Neural progenitor cell (in vitro differentiated cells): ENCODE measurements around the gene FAM20A. TPM values are rescaled to one million over a fixed set of nuclear protein-coding genes. Genes with fewer than 3 reads are reported as not detected.

Source experiments
- DNase-seq: peaks from one replicate; pipeline ENCODE4 v3.0.0-alpha.2; 2016; ENCODE audit warnings: low spot score
- H2AFZ ChIP-seq: fragments of 200-600 bp; sonication (generic); replicated peaks from 2 replicates; pipeline ENCODE4 v1.6.1; 2016; ENCODE audit warnings: antibody characterized with exemption
- H3F3A ChIP-seq: fragments of 200-600 bp; sonication (generic); 2 replicates; pipeline ENCODE4 v1.6.1; 2016; ENCODE audit warnings: antibody characterized with exemption, low read depth
- H3K27ac ChIP-seq: fragments of 200-600 bp; sonication (generic); 2 replicates; pipeline ENCODE4 v1.5.1; 2016; ENCODE audit warnings: mild to moderate bottlenecking
- H3K27me3 ChIP-seq: fragments of 200-600 bp; sonication (generic); 2 replicates; pipeline ENCODE4 v1.6.1; 2016; ENCODE audit warnings: mild to moderate bottlenecking, moderate library complexity
- H3K36me3 ChIP-seq: fragments of 200-600 bp; sonication (generic); 2 replicates; pipeline ENCODE4 v1.5.1; 2016
- H3K4me1 ChIP-seq: fragments of 200-600 bp; sonication (generic); 2 replicates; pipeline ENCODE4 v1.6.1; 2016; ENCODE audit warnings: mixed run types
- H3K4me2 ChIP-seq: fragments of 200-600 bp; sonication (generic); 2 replicates; pipeline ENCODE4 v1.6.1; 2016
- H3K4me3 ChIP-seq: fragments of 200-600 bp; sonication (generic); 2 replicates; pipeline ENCODE4 v1.5.1; 2016
- H3K79me2 ChIP-seq: fragments of 200-600 bp; sonication (generic); 2 replicates; pipeline ENCODE4 v1.6.1; 2016; ENCODE audit warnings: low read depth
- H3K9ac ChIP-seq: fragments of 200-600 bp; sonication (generic); 2 replicates; pipeline ENCODE4 v1.6.1; 2016
- H3K9me3 ChIP-seq: fragments of 200-600 bp; sonication (generic); 2 replicates; pipeline ENCODE4 v1.5.1; 2016; ENCODE audit warnings: low read depth
- H4K20me1 ChIP-seq: fragments of 200-600 bp; sonication (generic); 2 replicates; pipeline ENCODE4 v1.6.1; 2016; ENCODE audit warnings: low read depth
- H3K27ac Mint-ChIP-seq: 3 replicates; pipeline ENCODE4 v1.8.0; 2021; ENCODE audit warnings: mixed read lengths
- H3K27me3 Mint-ChIP-seq: 2 replicates; pipeline ENCODE4 v1.8.0; 2022; ENCODE audit warnings: low read depth, mild to moderate bottlenecking, inconsistent platforms, moderate library complexity, mixed read lengths; ENCODE audit not compliant: insufficient read depth
- H3K36me3 Mint-ChIP-seq: 3 replicates; pipeline ENCODE4 v1.8.0; 2021; ENCODE audit warnings: mixed read lengths
- H3K4me1 Mint-ChIP-seq: 3 replicates; pipeline ENCODE4 v1.8.0; 2021; ENCODE audit warnings: mixed read lengths
- H3K4me3 Mint-ChIP-seq: 3 replicates; pipeline ENCODE4 v1.8.0; 2021; ENCODE audit warnings: mild to moderate bottlenecking, moderate library complexity, mixed read lengths
- H3K9me3 Mint-ChIP-seq: 3 replicates; pipeline ENCODE4 v1.8.0; 2020; ENCODE audit warnings: mixed read lengths
- CTCF ChIP-seq: fragments of 200-600 bp; sonication (generic); IDR thresholded peaks from 2 replicates; pipeline ENCODE4 v1.5.1; 2017; ENCODE audit warnings: antibody characterized with exemption, mild to moderate bottlenecking
- EZH2 ChIP-seq: fragments of 200-600 bp; sonication (generic); IDR thresholded peaks from 2 replicates; pipeline ENCODE4 v1.6.1; 2017; ENCODE audit warnings: antibody characterized with exemption, mild to moderate bottlenecking, moderate library complexity
- EZH2phosphoT487 ChIP-seq: fragments of 200-600 bp; sonication (generic); IDR thresholded peaks from 2 replicates; pipeline ENCODE4 v1.6.1; 2017; ENCODE audit warnings: antibody characterized with exemption
- total RNA-seq: library from RNA; depleted of rRNA; stranded (reverse); fragments of >200 nt; gene quantifications from 2 replicates; pipeline ENCODE4 v1.2.3, GENCODE V29; 2015; ENCODE audit warnings: low replicate concordance

Gene FAM20A
- total RNA-seq, 1 donor from 2014 or later: 0.41 TPM

- H3K4me1 ChIP-seq: no peaks in the 10 kb centered on the region
- H3K4me2 ChIP-seq: no peak overlapping the region
- TF ChIP-seq CTCF (no peak), EZH2 (no peak), EZH2phosphoT487 (no peak)
- no peaks in the 10 kb centered on the region for H3K27me3 ChIP-seq
- Mint-ChIP-seq H3K9me3 (no peaks in the 10 kb centered on the region), H3K4me1 (no peaks in the 10 kb centered on the region), H3K27ac (no peak overlapping the region), H3K36me3 (no peaks in the 10 kb centered on the region), H3K27me3 (peaks cover 4% of the 10 kb centered on the region), H3K4me3 (no peak overlapping the region)
- no peaks in the 10 kb centered on the region for H3K9me3 ChIP-seq
- H3K4me3 ChIP-seq: no peak overlapping the region
- no peak overlapping the region for H3K27ac ChIP-seq
- no peak overlapping the region for H2AFZ ChIP-seq
- H4K20me1 ChIP-seq: no peaks in the 10 kb centered on the region
- no peaks in the 10 kb centered on the region for H3K79me2 ChIP-seq
- no peak for DNase-seq
- H3K9ac ChIP-seq: no peak overlapping the region
- H3K36me3 ChIP-seq: no peaks in the 10 kb centered on the region
- no peaks in the 10 kb centered on the region for H3F3A ChIP-seq
These were observed 34.1 kb downstream of the FAM20A start for GRCh38 chr17:68567035-68567434.

GRCh38 chr17:68566442-68566738, 34.8 kb downstream of the FAM20A start:
- peaks cover 4% of the 10 kb centered on the region for H3K27me3 Mint-ChIP-seq
- Histone ChIP-seq H3F3A (no peaks in the 10 kb centered on the region), H4K20me1 (no peaks in the 10 kb centered on the region), H2AFZ (no peak overlapping the region), H3K27ac (no peak overlapping the region), H3K79me2 (no peaks in the 10 kb centered on the region), H3K9ac (no peak overlapping the region), H3K27me3 (no peaks in the 10 kb centered on the region), H3K4me3 (no peak overlapping the region), H3K9me3 (no peaks in the 10 kb centered on the region), H3K4me1 (no peaks in the 10 kb centered on the region), H3K4me2 (no peak overlapping the region), H3K36me3 (no peaks in the 10 kb centered on the region)
- H3K4me1 Mint-ChIP-seq: no peaks in the 10 kb centered on the region
- TF ChIP-seq EZH2phosphoT487 (no peak), CTCF (no peak), EZH2 (no peak)
- H3K4me3 Mint-ChIP-seq: no peak overlapping the region
- H3K27ac Mint-ChIP-seq: no peak overlapping the region
- no peaks in the 10 kb centered on the region for H3K9me3 Mint-ChIP-seq
- no peak for DNase-seq
- H3K36me3 Mint-ChIP-seq: no peaks in the 10 kb centered on the region

GRCh38 chr17:68565661-68566441, 35.3 kb downstream of the FAM20A start:
- TF ChIP-seq CTCF (no peak), EZH2phosphoT487 (no peak), EZH2 (no peak)
- H3K36me3 ChIP-seq: no peaks in the 10 kb centered on the region
- no peak overlapping the region for H3K4me2 ChIP-seq
- no peaks in the 10 kb centered on the region for H3K4me1 ChIP-seq
- H3K36me3 Mint-ChIP-seq: no peaks in the 10 kb centered on the region
- H3K9me3 ChIP-seq: no peaks in the 10 kb centered on the region
- H3K27me3 Mint-ChIP-seq: peaks cover 3% of the 10 kb centered on the region
- no peak overlapping the region for H3K9ac ChIP-seq
- no peak for DNase-seq
- H3F3A ChIP-seq: no peaks in the 10 kb centered on the region
- no peaks in the 10 kb centered on the region for H4K20me1 ChIP-seq
- H3K27me3 ChIP-seq: no peaks in the 10 kb centered on the region
- H3K79me2 ChIP-seq: no peaks in the 10 kb centered on the region
- no peaks in the 10 kb centered on the region for H3K4me1 Mint-ChIP-seq
- H3K27ac Mint-ChIP-seq: no peak overlapping the region
- H3K9me3 Mint-ChIP-seq: no peaks in the 10 kb centered on the region
- H3K27ac ChIP-seq: no peak overlapping the region
- H3K4me3 ChIP-seq: no peak overlapping the region
- no peak overlapping the region for H3K4me3 Mint-ChIP-seq
- H2AFZ ChIP-seq: no peak overlapping the region
